Smooth muscle cell (in vitro differentiated cells): ENCODE results near the gene DNAJC5. TPM values are rescaled to one million over a fixed set of nuclear protein-coding genes. Genes with fewer than 3 reads are reported as not detected.

Source experiments
- DNase-seq: peaks from one replicate; lab custom pipeline; 2025; ENCODE audit not compliant: unreplicated experiment; lab: John Stamatoyannopoulos, UW
- H2AFZ ChIP-seq: fragments of 200-600 bp; sonication (generic); 2 replicates; pipeline ENCODE4 v1.6.0; 2016; ENCODE audit warnings: antibody characterized with exemption, low read depth, mild to moderate bottlenecking
- H3F3A ChIP-seq: fragments of 200-600 bp; sonication (generic); 2 replicates; pipeline ENCODE4 v1.6.0; 2017; ENCODE audit warnings: antibody characterized with exemption, low read depth
- H3K27ac ChIP-seq: fragments of 200-600 bp; sonication (generic); 2 replicates; pipeline ENCODE4 v1.5.1; 2016; ENCODE audit warnings: low read depth, mild to moderate bottlenecking
- H3K27me3 ChIP-seq: fragments of 200-600 bp; sonication (generic); 2 replicates; pipeline ENCODE4 v1.6.1; 2016; ENCODE audit warnings: low read depth, mild to moderate bottlenecking
- H3K36me3 ChIP-seq: fragments of 200-600 bp; sonication (generic); 2 replicates; pipeline ENCODE4 v1.5.1; 2016; ENCODE audit warnings: low read depth
- H3K4me1 ChIP-seq: fragments of 200-600 bp; sonication (generic); 2 replicates; pipeline ENCODE4 v1.5.1; 2016; ENCODE audit warnings: low read depth
- H3K4me2 ChIP-seq: fragments of 200-600 bp; sonication (generic); 2 replicates; pipeline ENCODE4 v1.6.0; 2016; ENCODE audit warnings: mild to moderate bottlenecking
- H3K4me3 ChIP-seq: fragments of 200-600 bp; sonication (generic); 2 replicates; pipeline ENCODE4 v1.5.1; 2016; ENCODE audit warnings: mild to moderate bottlenecking
- H3K79me2 ChIP-seq: fragments of 200-600 bp; sonication (generic); 2 replicates; pipeline ENCODE4 v1.6.0; 2016; ENCODE audit warnings: low read depth, mild to moderate bottlenecking
- H3K9ac ChIP-seq: fragments of 200-600 bp; sonication (generic); 2 replicates; pipeline ENCODE4 v1.6.0; 2016; ENCODE audit warnings: low read depth
- H3K9me3 ChIP-seq: fragments of 200-600 bp; sonication (generic); replicated peaks from 2 replicates; pipeline ENCODE4 v1.5.1; 2016; ENCODE audit warnings: low read depth
- H4K20me1 ChIP-seq: fragments of 200-600 bp; sonication (generic); 2 replicates; pipeline ENCODE4 v1.6.0; 2016; ENCODE audit warnings: low read depth
- CTCF ChIP-seq: fragments of 200-600 bp; sonication (generic); IDR thresholded peaks from 2 replicates; pipeline ENCODE4 v1.5.1; 2017; ENCODE audit warnings: borderline replicate concordance, mild to moderate bottlenecking, antibody characterized with exemption; ENCODE audit not compliant: insufficient read depth, poor library complexity, severe bottlenecking
- WGBS: methylation state at CpG from one replicate; pipeline ENCODE4 v1.1.7; 2016; ENCODE audit warnings: low lambda C conversion rate; 5-methylcytosine and 5-hydroxymethylcytosine counted together
- polyA plus RNA-seq: library from polyadenylated mRNA; unstranded; fragments of >200 nt; fragmentation: Nextera tagmentation; extraction: Ambion mirVana; gene quantifications from 2 replicates; pipeline ENCODE4 v1.2.1, GENCODE V29; 2016
- total RNA-seq: library from RNA; depleted of rRNA; stranded (reverse); fragments of >200 nt; gene quantifications from 2 replicates; pipeline ENCODE4 v1.2.3, GENCODE V29; 2014

The DNAJC5 gene
- total and polyA plus RNA-seq, 2 experiments from 2014 or later, result 8.7 to 24.5 TPM

- Histone ChIP-seq H3K4me2 (no peak overlapping the region), H3K27me3 (no peaks in the 10 kb centered on the region), H3K9me3 (no peaks in the 10 kb centered on the region), H3F3A (no peaks in the 10 kb centered on the region), H3K4me1 (peaks cover 12% of the 10 kb centered on the region), H3K79me2 (peaks cover 3% of the 10 kb centered on the region), H3K9ac (no peak overlapping the region), H3K27ac (no peak overlapping the region), H4K20me1 (no peaks in the 10 kb centered on the region), H3K36me3 (no peaks in the 10 kb centered on the region), H2AFZ (no peak overlapping the region), H3K4me3 (no peak overlapping the region)
- WGBS, result 95% methylated on average over 28 of the region's 28 CpGs
- DNase-seq, result no peak
- TF ChIP-seq CTCF, result no peak
Observed at GRCh38 chr20:63967330-63968135, 72.6 kb downstream of the DNAJC5 start.

GRCh38 chr20:63968136-63968927, 73.4 kb downstream of the DNAJC5 start:
- H3K27ac ChIP-seq, result no peak overlapping the region
- 91% methylated on average over 14 of the region's 14 CpGs for WGBS
- no peak for TF ChIP-seq CTCF

GRCh38 chr20:63968928-63969760, 74.2 kb downstream of the DNAJC5 start:
- no peaks in the 10 kb centered on the region for H3K9me3 ChIP-seq
- H3K4me1 ChIP-seq, result peaks cover 12% of the 10 kb centered on the region
- H3K79me2 ChIP-seq, result peaks cover 3% of the 10 kb centered on the region
- no peaks in the 10 kb centered on the region for H3K27me3 ChIP-seq
- H3K4me3 ChIP-seq, result peak overlapping the region; percentile 65
- H3K4me2 ChIP-seq, result peak overlapping the region; percentile 98
- no peaks in the 10 kb centered on the region for H4K20me1 ChIP-seq
- no peak overlapping the region for H2AFZ ChIP-seq
- H3K36me3 ChIP-seq, result no peaks in the 10 kb centered on the region
- no peak for DNase-seq
- TF ChIP-seq CTCF, result no peak
- peak overlapping the region; percentile 71 for H3K9ac ChIP-seq
- 5% methylated on average over 33 of the region's 70 CpGs for WGBS
- no peak overlapping the region for H3K27ac ChIP-seq
- no peaks in the 10 kb centered on the region for H3F3A ChIP-seq

More at GRCh38 chr20:63968136-63968927, 73.4 kb downstream of the DNAJC5 start:
- no peak for DNase-seq
- no peaks in the 10 kb centered on the region for H3K36me3 ChIP-seq
- H3K9me3 ChIP-seq, result no peaks in the 10 kb centered on the region
- peaks cover 3% of the 10 kb centered on the region for H3K79me2 ChIP-seq
- no peak overlapping the region for H2AFZ ChIP-seq
- peaks cover 12% of the 10 kb centered on the region for H3K4me1 ChIP-seq
- peak overlapping the region; percentile 65 for H3K4me3 ChIP-seq
- no peaks in the 10 kb centered on the region for H3F3A ChIP-seq
- H3K4me2 ChIP-seq, result peak overlapping the region; percentile 98
- H3K9ac ChIP-seq, result no peak overlapping the region
- no peaks in the 10 kb centered on the region for H3K27me3 ChIP-seq
- H4K20me1 ChIP-seq, result no peaks in the 10 kb centered on the region
